ENCODE measurements around the gene STMN3. TPM values are rescaled to one million over a fixed set of nuclear protein-coding genes. Genes with fewer than 3 reads are reported as not detected.

The STMN3 gene
- total RNA-seq, 1 experiment from 2014 or later, result 65.6 TPM

DNA sequence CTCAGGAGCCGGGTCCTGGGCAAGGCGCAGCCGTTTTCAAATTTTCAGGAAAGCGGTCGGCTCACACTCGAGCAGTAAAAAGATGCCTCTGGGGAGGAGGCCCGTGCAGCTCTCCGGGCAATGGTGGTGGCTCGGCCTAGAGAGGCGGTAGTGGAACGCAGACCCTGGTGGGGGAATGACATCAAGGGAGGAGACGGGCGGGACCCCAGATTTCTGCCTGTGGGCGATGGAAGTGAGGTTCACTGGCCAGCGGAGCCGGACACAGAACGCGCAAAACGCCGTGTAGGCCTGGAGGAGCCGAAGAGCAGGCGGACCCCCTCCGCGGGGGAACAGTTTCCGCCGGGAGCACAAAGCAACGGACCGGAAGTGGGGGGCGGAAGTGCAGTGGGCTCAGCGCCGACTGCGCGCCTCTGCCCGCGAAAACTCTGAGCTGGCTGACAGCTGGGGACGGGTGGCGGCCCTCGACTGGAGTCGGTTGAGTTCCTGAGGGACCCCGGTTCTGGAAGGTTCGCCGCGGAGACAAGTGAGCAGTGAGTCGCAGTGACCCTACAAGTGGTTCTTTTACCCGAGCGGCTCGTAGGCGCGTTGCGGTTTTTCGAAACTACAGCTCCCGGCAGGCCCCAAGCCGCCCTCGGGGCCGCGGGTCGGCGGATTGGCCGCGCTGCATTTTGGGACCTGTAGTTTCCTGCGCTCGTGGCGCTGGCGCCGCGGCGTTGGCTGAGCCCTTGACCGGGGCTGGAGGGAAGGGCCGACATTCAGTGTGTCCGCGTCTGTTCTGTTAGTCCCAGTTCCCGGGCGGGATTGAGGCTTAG is 4.9 kb upstream of the STMN3 start, which contains the start of gene RTEL1 (continued):
- TF ChIP-seq GRHL2 (CRISPR knock-in tag; IDR thresholded peaks at IDR 0.05; ENCODE audit: insufficient replicate concordance, severe bottlenecking) (no peak), KAT7 (CRISPR knock-in tag; IDR thresholded peaks at IDR 0.05; ENCODE audit: borderline replicate concordance) (0 out of 2 replicates have a peak, but pooled peaks have one; percentile 57), FOXP1 (CRISPR knock-in tag; IDR thresholded peaks at IDR 0.05; ENCODE audit: borderline replicate concordance) (0 out of 2 replicates have a peak, but pooled peaks have one; percentile 12), GABPB1 (CRISPR knock-in tag; IDR thresholded peaks at IDR 0.05) (peak; percentile 91), ETV6 (CRISPR knock-in tag; IDR thresholded peaks at IDR 0.05) (peak; percentile 50; the same call in 1 of the 2 replicates), JAZF1 (CRISPR knock-in tag; IDR thresholded peaks at IDR 0.05) (no peak), IRF2 (CRISPR knock-in tag; IDR thresholded peaks at IDR 0.05; ENCODE audit: borderline replicate concordance, low read depth) (no peak), ELF4 (CRISPR knock-in tag; IDR thresholded peaks at IDR 0.05; ENCODE audit: low read depth) (no peak), CBFB (CRISPR knock-in tag; IDR thresholded peaks at IDR 0.05; ENCODE audit: low read depth) (no peak), ZNF219 (CRISPR knock-in tag; IDR thresholded peaks at IDR 0.05; ENCODE audit: borderline replicate concordance) (no peak), ZNF121 (CRISPR knock-in tag; IDR thresholded peaks at IDR 0.05) (no peak)
- TF ChIP-seq, protein P1, sequence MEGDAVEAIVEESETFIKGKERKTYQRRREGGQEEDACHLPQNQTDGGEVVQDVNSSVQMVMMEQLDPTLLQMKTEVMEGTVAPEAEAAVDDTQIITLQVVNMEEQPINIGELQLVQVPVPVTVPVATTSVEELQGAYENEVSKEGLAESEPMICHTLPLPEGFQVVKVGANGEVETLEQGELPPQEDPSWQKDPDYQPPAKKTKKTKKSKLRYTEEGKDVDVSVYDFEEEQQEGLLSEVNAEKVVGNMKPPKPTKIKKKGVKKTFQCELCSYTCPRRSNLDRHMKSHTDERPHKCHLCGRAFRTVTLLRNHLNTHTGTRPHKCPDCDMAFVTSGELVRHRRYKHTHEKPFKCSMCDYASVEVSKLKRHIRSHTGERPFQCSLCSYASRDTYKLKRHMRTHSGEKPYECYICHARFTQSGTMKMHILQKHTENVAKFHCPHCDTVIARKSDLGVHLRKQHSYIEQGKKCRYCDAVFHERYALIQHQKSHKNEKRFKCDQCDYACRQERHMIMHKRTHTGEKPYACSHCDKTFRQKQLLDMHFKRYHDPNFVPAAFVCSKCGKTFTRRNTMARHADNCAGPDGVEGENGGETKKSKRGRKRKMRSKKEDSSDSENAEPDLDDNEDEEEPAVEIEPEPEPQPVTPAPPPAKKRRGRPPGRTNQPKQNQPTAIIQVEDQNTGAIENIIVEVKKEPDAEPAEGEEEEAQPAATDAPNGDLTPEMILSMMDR (IDR thresholded peaks at IDR 0.05), result no peak
- TF ChIP-seq, protein P2, sequence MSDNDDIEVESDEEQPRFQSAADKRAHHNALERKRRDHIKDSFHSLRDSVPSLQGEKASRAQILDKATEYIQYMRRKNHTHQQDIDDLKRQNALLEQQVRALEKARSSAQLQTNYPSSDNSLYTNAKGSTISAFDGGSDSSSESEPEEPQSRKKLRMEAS (CRISPR knock-in tag; IDR thresholded peaks at IDR 0.05), result peak; percentile 37; the same call in 1 of the 2 replicates
- TF ChIP-seq, protein P3, sequence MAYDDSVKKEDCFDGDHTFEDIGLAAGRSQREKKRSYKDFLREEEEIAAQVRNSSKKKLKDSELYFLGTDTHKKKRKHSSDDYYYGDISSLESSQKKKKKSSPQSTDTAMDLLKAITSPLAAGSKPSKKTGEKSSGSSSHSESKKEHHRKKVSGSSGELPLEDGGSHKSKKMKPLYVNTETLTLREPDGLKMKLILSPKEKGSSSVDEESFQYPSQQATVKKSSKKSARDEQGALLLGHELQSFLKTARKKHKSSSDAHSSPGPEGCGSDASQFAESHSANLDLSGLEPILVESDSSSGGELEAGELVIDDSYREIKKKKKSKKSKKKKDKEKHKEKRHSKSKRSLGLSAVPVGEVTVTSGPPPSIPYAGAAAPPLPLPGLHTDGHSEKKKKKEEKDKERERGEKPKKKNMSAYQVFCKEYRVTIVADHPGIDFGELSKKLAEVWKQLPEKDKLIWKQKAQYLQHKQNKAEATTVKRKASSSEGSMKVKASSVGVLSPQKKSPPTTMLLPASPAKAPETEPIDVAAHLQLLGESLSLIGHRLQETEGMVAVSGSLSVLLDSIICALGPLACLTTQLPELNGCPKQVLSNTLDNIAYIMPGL (CRISPR knock-in tag; IDR thresholded peaks at IDR 0.05), result no peak
- TF ChIP-seq, protein P4, sequence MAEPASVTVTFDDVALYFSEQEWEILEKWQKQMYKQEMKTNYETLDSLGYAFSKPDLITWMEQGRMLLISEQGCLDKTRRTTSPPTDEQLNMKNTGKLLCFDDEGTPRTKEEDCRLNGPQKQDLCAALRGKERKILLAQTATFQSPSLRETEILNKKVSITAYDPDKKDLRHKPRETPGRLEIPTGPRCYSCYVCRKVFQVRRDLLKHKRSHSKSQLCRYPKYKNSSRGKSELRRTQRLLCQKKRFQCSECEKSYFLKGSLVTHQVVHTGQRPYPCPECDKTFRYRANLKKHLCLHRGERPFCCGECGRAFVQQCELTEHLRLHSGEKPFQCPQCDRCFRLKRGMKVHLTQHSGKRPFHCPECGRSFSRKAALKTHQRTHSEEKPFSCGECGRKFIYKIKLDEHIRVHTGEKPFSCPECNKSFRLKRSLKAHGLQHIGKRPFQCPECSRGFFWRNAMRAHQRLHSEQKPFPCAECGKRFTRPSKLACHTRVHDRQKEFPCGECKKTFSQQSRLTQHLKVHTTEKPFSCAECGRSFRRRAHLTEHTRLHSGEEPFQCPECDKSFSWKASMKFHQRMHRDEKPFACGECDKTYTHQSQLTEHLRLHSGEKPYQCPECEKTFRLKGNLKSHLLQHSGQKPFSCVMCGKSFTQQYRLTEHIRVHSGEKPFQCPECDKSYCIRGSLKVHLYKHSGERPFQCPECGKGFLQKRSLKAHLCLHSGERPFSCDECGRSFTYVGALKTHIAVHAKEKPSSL (CRISPR knock-in tag; conservative IDR thresholded peaks at IDR 0.05), result no peak
- TF ChIP-seq, protein P5, sequence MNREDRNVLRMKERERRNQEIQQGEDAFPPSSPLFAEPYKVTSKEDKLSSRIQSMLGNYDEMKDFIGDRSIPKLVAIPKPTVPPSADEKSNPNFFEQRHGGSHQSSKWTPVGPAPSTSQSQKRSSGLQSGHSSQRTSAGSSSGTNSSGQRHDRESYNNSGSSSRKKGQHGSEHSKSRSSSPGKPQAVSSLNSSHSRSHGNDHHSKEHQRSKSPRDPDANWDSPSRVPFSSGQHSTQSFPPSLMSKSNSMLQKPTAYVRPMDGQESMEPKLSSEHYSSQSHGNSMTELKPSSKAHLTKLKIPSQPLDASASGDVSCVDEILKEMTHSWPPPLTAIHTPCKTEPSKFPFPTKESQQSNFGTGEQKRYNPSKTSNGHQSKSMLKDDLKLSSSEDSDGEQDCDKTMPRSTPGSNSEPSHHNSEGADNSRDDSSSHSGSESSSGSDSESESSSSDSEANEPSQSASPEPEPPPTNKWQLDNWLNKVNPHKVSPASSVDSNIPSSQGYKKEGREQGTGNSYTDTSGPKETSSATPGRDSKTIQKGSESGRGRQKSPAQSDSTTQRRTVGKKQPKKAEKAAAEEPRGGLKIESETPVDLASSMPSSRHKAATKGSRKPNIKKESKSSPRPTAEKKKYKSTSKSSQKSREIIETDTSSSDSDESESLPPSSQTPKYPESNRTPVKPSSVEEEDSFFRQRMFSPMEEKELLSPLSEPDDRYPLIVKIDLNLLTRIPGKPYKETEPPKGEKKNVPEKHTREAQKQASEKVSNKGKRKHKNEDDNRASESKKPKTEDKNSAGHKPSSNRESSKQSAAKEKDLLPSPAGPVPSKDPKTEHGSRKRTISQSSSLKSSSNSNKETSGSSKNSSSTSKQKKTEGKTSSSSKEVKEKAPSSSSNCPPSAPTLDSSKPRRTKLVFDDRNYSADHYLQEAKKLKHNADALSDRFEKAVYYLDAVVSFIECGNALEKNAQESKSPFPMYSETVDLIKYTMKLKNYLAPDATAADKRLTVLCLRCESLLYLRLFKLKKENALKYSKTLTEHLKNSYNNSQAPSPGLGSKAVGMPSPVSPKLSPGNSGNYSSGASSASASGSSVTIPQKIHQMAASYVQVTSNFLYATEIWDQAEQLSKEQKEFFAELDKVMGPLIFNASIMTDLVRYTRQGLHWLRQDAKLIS (CRISPR knock-in tag; IDR thresholded peaks at IDR 0.05; ENCODE audit: borderline replicate concordance), result no peak
- TF ChIP-seq, protein P6, sequence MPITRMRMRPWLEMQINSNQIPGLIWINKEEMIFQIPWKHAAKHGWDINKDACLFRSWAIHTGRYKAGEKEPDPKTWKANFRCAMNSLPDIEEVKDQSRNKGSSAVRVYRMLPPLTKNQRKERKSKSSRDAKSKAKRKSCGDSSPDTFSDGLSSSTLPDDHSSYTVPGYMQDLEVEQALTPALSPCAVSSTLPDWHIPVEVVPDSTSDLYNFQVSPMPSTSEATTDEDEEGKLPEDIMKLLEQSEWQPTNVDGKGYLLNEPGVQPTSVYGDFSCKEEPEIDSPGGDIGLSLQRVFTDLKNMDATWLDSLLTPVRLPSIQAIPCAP (CRISPR knock-in tag; IDR thresholded peaks at IDR 0.05), result no peak
- TF ChIP-seq, protein P7, sequence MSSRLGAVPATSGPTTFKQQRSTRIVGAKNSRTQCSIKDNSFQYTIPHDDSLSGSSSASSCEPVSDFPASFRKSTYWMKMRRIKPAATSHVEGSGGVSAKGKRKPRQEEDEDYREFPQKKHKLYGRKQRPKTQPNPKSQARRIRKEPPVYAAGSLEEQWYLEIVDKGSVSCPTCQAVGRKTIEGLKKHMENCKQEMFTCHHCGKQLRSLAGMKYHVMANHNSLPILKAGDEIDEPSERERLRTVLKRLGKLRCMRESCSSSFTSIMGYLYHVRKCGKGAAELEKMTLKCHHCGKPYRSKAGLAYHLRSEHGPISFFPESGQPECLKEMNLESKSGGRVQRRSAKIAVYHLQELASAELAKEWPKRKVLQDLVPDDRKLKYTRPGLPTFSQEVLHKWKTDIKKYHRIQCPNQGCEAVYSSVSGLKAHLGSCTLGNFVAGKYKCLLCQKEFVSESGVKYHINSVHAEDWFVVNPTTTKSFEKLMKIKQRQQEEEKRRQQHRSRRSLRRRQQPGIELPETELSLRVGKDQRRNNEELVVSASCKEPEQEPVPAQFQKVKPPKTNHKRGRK (CRISPR knock-in tag; IDR thresholded peaks at IDR 0.05; ENCODE audit: borderline replicate concordance), result no peak
- TF ChIP-seq, protein P8, sequence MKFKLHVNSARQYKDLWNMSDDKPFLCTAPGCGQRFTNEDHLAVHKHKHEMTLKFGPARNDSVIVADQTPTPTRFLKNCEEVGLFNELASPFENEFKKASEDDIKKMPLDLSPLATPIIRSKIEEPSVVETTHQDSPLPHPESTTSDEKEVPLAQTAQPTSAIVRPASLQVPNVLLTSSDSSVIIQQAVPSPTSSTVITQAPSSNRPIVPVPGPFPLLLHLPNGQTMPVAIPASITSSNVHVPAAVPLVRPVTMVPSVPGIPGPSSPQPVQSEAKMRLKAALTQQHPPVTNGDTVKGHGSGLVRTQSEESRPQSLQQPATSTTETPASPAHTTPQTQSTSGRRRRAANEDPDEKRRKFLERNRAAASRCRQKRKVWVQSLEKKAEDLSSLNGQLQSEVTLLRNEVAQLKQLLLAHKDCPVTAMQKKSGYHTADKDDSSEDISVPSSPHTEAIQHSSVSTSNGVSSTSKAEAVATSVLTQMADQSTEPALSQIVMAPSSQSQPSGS (CRISPR knock-in tag; IDR thresholded peaks at IDR 0.05; ENCODE audit: borderline replicate concordance, low read depth), result no peak
- TF ChIP-seq, protein P9, sequence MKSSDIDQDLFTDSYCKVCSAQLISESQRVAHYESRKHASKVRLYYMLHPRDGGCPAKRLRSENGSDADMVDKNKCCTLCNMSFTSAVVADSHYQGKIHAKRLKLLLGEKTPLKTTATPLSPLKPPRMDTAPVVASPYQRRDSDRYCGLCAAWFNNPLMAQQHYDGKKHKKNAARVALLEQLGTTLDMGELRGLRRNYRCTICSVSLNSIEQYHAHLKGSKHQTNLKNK (CRISPR knock-in tag; IDR thresholded peaks at IDR 0.05), result no peak

All from WTC11 (cell line).